ENCODE data around the gene NPAS3.

The NPAS3 gene

GRCh38 chr14:33237115-33237740 is 298.5 kb downstream of the NPAS3 start:
- in situ Hi-C loops (cut with HindIII; ENCODE audit: low sequenced_read_pairs) = no loop called here

GRCh38 chr14:33239465-33239864 is 300.8 kb downstream of the NPAS3 start:
- in situ Hi-C loops (cut with HindIII; ENCODE audit: low sequenced_read_pairs) = no loop called here

- in situ Hi-C loops (cut with HindIII; ENCODE audit: low sequenced_read_pairs) = no loop called here
Measured at GRCh38 chr14:33240466-33240865, 301.8 kb downstream of the NPAS3 start.

GRCh38 chr14:33241331-33241730 is 302.7 kb downstream of the NPAS3 start:
- in situ Hi-C loops (cut with HindIII; ENCODE audit: low sequenced_read_pairs) = no loop called here

- in situ Hi-C loops (cut with HindIII; ENCODE audit: low sequenced_read_pairs) = no loop called here
Measured at GRCh38 chr14:33249233-33249820, 310.6 kb downstream of the NPAS3 start.

GRCh38 chr14:33250963-33251362 is 312.3 kb downstream of the NPAS3 start:
- in situ Hi-C loops (cut with HindIII; ENCODE audit: low sequenced_read_pairs) = no loop called here

- in situ Hi-C loops (cut with HindIII; ENCODE audit: low sequenced_read_pairs) = no loop called here
Measured at GRCh38 chr14:33254342-33254741, 315.7 kb downstream of the NPAS3 start.

GRCh38 chr14:33254861-33255395 is 316.2 kb downstream of the NPAS3 start:
- in situ Hi-C loops (cut with HindIII; ENCODE audit: low sequenced_read_pairs) = no loop called here

GRCh38 chr14:33257796-33258195 is 319.1 kb downstream of the NPAS3 start:
- in situ Hi-C loops (cut with HindIII; ENCODE audit: low sequenced_read_pairs) = no loop called here

- in situ Hi-C loops (cut with HindIII; ENCODE audit: low sequenced_read_pairs) = no loop called here
Measured at GRCh38 chr14:33259764-33260163, 321.1 kb downstream of the NPAS3 start.

GRCh38 chr14:33271216-33271615 is 332.5 kb downstream of the NPAS3 start:
- in situ Hi-C loops (cut with HindIII; ENCODE audit: low sequenced_read_pairs) = no loop called here

GRCh38 chr14:33271891-33272290 is 333.2 kb downstream of the NPAS3 start:
- in situ Hi-C loops (cut with HindIII; ENCODE audit: low sequenced_read_pairs) = no loop called here

GRCh38 chr14:33273978-33274377 is 335.3 kb downstream of the NPAS3 start:
- in situ Hi-C loops (cut with HindIII; ENCODE audit: low sequenced_read_pairs) = no loop called here

- in situ Hi-C loops (cut with HindIII; ENCODE audit: low sequenced_read_pairs) = no loop called here
Measured at GRCh38 chr14:33275879-33276278, 337.2 kb downstream of the NPAS3 start.

- in situ Hi-C loops (cut with HindIII; ENCODE audit: low sequenced_read_pairs) = no loop called here
Measured at GRCh38 chr14:33279865-33280264, 341.2 kb downstream of the NPAS3 start.

- in situ Hi-C loops (cut with HindIII; ENCODE audit: low sequenced_read_pairs) = no loop called here
Measured at GRCh38 chr14:33280646-33281045, 342.0 kb downstream of the NPAS3 start.

- in situ Hi-C loops (cut with HindIII; ENCODE audit: low sequenced_read_pairs) = no loop called here
Measured at GRCh38 chr14:33282331-33283230, 343.9 kb downstream of the NPAS3 start.

- in situ Hi-C loops (cut with HindIII; ENCODE audit: low sequenced_read_pairs) = no loop called here
Measured at GRCh38 chr14:33285902-33286700, 347.4 kb downstream of the NPAS3 start.

GRCh38 chr14:33287189-33287588 is 348.5 kb downstream of the NPAS3 start:
- in situ Hi-C loops (cut with HindIII; ENCODE audit: low sequenced_read_pairs) = no loop called here

GRCh38 chr14:33290641-33291040 is 352.0 kb downstream of the NPAS3 start:
- in situ Hi-C loops (cut with HindIII; ENCODE audit: low sequenced_read_pairs) = no loop called here
